ENCODE data around the gene CA10.

The CA10 gene

DNA sequence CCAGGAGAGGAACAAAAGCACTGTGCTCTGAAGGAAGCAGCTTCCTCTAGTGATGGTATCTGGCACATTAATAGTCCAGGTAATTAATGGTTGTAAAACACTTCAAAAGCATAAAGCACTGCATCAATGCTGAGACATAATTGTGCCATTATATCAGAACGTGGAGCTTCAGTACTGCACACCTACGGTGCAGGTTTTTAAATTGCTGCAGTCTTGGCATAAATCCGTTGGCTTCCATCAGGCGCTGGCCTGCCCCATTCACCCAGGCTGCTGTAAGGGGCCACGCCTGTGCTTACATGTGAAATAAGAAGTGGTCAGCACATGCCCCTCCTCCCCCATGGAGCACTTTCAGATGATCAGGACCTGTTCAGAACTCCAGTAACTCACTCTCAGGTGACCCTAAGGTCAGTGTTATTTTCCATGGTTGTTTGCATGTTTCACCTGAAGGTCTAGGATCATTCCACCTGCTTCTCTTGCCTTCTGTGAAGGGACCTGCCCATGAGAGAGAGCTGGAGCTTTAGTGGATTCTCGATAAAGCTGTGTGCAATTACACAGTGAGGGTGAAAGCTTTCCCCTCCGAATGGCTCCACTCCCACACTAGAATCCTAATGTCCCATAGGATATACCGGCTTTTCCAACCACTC is 345.3 kb downstream of the CA10 start:
- DNase-seq: no peak

DNA sequence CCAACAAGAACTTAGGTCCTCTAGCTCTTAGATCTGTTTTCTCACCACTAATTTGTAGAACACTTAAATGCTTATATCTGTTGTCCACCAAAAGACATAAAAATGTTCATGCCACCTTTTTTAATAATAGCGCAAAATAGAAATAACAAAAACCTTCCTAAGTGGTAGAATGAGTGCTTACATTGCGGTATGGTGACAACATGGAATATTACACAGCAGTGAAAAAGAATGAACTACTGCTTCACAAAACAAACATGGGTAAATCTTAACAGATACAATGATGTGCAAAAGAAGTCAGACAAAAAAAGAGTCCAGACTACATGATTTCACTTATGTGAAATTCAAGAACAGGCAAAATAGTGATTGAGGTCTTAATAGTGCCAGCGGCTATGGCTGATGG is 351.1 kb downstream of the CA10 start:
- DNase-seq: no peak

DNA sequence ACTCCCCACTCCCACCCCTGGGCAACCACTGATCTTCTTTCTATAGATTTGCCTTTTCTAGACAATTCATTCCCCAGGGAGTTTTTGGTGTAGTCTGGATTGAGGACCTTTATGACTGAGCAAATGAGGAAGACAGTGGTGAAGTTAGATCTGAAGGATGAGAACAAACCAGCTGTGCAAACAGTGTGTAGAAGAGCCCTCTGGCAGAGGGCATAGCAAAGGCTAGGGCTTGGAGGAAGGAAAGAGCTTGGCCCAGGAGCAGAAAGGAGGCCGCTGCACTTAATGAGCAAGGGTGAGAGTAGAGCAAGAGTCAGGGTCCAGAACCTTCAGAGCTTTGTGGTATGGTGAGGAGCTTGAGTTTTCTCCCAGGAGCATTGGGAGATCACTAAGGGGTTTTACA is 352.7 kb downstream of the CA10 start:
- no peak for DNase-seq

DNA sequence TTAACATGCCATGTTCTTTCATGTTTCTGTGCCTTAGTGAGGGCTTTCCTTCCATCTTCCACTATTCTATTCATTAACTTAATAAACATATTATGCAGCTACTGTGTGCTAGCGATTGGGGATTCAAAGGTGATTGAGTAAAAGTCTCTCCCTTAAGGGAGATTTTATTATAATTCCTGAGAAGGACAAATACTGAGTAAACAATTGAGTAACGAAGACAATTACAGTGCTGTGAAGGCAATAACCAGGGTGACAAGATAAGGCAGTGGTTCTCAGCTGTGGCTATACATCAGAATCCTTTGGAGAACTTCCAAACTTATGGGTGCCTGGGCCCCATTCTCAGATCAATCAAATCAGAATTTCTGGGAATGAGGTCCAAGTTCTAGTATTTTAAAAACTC is 353.3 kb downstream of the CA10 start:
- DNase-seq: no peak

DNA sequence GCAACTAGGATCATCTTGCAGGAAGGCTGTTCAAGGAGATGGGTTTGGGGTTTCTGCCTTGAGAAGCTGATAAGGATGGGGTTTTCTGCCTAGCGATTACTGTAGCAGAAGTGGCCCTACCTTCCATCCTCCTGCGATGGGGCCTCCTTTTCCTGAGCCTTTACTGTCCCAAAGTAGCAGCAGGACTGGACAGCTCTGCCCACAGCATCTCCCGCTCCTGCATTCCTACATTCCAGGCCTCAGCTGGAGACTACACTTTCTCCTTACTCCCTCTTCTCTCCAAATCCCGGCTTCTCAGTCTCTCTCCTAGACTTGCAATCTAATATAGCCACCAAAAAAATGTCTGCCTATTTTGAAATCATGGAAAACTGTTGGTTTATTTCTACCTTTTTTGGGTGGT is 355.4 kb downstream of the CA10 start:
- DNase-seq: no peak

DNA sequence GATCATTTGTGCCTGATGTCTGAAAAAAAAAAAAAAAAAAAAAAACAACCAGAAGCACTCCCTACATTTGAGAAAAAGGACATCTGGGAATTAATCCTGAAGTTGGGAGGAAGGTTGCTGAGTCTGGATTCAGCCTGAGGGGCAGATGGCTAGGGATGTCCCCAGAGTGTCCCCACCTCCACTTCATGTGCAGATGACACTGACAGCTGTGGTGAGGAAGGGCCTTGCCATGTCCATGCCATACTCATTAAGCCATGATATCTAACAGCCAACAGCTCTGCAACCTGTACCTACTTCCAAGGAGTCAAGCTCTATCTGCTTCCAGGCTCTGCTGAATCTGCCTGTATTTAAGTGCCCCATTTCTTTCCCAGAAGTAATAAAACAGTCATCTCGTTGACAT is 356.0 kb downstream of the CA10 start:
- DNase-seq: no peak

DNA sequence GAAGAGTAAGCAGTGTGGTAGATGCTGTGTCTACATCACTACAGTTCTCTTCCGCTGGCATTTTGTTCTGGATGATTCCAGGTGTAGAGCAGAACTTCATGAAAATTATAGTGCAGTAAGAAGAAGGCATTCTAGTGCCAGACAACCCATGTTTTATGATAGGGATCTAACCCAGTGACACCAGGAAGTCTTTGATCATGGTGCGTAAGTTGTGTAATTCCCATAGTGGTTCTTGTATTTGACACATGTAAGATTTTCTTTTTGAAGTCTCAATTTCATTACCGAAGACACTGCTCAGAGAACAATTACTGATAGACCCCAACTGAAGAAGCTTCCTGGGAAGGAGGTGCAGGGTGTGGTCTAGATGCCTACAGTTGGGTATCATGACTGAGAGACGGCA is 356.9 kb downstream of the CA10 start:
- no peak for DNase-seq

DNA sequence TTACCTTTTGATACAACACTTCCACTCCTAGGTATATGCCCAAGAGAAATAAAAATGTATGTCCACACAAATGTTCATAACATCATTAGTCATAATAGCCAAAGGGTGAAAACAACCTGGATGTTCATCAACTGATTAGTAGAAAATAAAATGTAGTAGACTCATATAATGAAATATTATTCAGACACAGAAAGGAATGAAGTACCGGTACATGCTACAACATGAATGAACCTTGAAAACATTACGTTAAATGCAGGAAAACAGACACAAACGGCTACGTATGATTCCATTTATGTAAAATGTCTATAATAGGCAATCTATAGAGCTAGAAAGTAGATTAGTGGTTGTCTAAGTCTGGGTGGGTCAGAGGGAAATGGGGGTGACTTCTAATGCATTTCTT is 358.5 kb downstream of the CA10 start:
- no peak for DNase-seq

DNA sequence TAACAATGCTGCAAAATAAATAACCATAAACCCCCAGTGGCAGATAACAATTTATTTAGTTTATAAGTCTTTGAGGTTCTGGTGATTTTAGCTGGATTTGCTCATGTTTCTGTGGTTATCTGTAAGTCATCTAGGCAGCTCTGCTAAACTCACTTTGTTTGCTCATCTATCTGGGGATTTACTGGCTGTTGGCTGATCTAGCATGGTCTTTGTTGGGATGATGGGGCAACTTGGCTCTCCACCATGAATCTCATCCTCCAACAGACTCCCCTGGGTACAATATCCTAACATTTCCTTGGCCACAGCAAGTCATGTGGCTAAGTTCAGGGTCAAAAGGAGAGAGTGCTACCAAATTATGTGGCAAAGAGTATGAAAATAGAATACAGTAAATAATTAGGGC is 359.3 kb downstream of the CA10 start:
- DNase-seq: no peak

DNA sequence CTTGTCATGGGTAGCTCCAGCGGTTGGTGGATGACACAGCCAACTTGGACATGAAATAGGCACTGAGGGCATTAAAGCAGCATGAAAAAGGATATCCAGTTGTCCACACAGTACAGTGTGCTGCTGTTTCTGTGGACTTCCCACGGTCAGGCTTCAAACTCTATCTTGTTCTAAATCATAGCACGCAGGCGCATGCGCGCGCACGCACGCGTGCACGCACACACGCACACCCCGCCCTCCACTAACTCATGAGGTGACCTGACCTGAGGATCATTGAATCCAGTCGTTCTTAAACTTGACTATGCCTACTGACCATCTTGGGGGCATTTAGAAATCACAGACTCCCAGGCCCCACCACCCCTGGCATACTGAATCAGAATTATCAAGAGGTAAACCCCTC is 361.4 kb downstream of the CA10 start:
- no peak for DNase-seq

DNA sequence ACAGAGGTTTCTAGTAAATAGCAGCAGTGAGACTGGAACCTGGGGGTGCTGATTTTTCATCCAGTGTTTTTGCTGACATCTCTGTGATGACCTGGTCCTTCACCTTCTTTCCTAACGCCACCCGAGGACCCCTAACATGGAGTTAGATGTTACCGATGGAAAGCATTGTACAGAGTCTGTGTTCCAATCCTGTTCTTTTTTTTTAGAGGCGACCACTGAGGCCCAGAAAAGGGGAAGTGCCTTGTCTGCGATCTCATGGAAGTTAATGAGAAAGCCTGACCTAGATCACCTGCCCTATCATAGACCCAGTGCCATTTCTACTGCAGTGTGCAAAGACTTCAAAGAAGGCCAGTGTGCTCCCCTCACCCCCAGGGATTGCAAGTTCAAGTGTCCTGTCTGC is 362.5 kb downstream of the CA10 start:
- DNase-seq: no peak

DNA sequence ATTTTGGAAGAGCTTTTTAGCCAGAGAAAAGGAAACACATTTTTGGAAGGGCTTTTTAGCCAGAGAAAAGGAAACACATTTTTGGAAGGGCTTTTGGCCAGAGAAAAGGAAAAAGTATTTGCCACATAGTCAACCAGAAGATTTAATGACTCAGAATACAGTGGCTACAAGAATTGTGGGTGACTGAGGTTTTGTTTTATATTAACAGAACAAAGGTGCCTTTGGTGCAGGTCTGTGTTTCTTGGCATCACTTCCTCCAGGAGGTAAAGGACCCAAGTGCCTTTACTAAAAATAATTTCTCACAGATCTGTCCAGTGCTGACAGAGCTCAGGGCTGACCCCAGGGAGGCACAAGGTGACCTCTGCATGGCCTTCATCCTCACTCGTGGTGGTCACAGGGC is 363.1 kb downstream of the CA10 start:
- DNase-seq: no peak

DNA sequence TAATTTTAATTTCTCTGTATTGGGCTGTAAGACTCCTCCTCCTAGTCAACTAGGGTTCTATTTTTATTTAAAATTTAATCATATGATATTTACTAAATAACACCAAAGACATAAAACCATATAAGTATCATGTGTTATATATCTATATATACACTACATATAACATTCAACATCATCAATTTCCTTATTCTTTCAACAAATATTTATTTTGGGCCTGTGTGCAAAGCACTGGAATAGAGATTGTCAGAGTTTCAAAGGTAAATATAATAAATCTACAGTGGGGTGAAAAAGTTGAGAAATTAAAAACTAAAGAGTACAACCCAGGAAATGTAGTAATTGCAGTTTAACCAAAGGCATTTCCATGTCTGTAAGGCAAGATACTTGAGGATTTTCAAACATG is 364.0 kb downstream of the CA10 start:
- no peak for DNase-seq

DNA sequence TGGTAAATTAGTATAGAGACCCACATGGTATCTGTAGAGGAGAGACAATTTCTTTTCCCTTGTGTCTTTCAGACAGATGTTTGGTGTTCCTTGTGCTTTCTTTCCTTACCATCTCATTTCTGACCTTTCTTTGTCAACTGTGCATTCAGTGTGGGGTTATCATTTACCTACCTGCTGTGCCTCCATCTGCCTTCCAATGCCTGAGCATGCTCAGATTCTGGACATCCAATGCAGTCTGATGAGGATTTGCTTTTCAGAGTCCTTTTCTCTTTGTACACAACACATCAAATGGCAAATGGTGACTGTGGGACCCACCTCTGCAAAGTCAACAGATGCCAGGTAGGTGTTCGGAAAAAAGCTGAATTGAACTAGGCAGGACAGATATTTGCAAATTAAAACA is 364.8 kb downstream of the CA10 start:
- DNase-seq: no peak

DNA sequence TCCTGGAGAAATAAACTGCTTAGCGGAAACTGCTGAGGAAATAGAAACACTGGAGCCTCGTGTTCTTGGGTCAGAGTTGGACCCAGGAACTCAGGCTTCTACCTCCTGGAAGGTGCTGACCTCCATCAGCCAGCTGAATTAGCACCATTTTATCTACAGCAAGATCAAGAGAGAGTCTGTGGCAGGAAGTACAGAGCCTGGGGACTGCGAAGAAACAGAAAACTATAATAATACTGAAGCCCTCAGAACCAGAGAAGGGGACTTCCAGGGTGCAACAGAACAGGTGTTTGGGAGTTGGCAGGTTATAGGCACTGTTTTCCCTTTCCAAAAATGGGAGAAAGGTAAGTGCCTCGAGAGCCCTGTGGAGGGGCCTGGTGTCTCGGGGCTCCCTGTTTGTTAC is 379.7 kb downstream of the CA10 start:
- no peak for DNase-seq

DNA sequence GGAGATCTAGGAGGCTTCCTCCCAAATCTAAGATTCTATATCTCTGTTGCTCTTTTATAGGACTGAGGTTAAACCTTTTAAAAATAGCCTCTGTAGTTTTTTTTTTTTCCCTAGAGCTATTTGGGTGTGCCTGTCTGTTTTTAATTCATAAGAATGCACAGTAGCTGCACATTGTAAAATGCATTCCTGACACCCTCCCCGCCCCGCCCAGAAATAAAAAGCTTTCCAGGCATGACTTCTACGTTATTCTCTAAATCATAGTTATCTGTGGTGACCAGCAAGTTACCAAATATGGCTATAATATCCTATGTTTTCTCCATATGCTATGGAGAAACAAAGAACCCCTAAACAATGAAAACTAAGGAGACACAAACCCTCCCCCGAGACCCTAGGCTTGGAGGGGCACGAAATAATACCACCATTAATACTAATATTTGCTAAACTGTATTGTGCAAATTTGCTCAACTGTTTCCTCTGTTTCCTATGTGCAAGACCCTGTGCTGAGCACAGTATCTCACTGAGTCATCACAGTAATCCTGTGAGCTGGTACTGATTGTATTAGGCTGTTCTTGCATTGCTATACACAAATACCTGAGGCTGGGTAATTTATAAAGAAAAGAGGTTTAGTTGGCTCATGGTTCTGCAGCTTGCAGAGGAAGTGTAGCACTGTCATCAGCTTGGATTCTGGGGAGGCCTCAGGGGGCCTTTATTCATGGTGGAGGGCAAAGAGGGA is 388.3 kb downstream of the CA10 start:
- DNase-seq: no peak

DNA sequence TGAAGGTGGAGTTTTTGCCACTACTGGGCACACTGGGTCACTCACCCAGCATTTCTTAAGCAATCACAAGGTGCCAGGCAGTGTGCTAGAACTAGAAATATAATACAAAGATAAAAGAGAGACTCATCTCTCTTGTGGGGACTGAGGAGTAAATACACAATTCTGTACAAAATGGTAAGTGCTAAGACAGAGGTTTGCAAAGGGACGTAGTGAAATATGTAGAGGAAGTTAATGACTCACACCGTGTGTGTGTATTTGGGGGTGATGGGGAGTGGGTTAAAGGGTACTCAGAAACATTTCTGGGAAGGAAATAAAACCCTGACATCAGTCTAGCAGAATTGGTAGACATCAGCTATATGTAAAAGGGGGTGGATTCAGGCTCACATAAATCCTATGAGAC is 389.3 kb downstream of the CA10 start:
- DNase-seq: no peak

DNA sequence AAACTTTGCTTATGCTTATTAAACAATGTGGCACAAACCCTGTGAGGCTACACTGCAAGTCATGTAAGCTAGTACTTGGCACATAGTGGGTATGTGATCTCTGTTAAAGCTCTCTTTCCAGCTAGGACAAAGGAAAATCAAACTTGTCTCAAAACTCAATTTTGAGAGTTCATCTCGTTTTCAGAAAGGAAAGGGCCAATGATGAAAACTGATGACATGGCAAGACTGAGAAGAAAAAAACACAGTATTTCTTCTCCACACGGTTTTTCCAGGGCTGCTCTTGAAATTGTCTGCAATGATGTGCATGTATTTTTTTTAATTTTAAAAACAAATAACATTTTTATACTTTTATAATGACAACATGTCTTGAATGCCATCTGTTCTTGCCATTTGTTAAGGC is 389.8 kb downstream of the CA10 start:
- no peak for DNase-seq

DNA sequence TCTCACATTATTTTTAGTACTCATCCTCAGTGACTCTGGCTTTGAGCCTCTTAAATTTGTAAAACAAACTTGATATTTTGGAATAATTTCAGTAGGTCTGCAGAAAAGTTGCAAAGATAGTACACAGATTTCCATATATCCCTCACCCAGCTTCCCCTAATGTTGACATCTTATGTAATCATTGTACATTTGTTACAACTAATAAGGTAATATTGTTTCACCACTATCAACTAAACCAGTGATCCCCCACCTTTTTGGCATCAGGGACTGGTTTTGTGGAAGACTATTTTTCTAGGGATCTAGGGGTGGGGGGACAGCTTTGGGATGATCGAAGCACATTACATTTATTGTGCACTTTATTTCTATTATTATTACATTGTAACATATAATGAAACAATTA is 391.2 kb downstream of the CA10 start:
- no peak for DNase-seq

DNA sequence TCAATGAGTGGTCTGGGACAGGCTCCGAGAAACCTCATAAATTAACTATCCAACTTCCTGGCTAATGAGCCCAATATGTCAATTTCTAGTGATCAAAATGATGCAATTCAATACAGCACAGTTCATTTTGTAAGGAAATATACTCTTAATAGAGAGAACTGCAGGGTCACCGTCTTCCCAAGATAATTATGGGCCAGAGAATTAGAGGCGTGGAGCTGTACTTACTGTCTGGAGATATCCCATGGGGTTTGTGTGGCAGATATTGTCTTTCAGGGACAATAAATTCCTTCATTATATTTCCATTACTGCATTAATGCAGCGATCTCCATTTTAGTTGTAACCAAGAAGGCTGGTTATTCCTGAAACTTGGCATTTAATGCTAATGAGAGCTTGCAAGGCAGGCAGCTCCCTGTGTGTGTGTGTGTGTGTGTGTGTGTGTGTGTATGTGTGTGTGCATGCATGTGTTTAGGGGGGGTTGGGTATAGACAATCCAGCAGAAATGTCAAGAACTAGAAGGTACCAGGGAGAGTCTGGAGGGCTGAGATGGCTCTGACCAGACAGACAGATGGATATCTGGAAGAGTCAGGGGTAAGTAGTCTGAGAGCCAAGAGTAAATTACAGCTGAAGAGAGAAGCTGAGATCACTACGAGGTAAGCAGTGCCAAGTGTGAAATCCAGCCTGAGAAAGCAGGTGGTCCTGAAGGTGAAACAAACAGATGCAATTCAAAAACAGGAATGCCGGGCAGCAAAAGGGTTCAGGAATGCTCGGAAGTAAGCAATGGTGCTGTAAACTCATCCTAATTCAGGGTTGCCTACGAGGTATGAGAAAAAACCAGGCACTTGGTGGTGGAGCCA is 393.0 kb downstream of the CA10 start:
- no peak for DNase-seq

DNA sequence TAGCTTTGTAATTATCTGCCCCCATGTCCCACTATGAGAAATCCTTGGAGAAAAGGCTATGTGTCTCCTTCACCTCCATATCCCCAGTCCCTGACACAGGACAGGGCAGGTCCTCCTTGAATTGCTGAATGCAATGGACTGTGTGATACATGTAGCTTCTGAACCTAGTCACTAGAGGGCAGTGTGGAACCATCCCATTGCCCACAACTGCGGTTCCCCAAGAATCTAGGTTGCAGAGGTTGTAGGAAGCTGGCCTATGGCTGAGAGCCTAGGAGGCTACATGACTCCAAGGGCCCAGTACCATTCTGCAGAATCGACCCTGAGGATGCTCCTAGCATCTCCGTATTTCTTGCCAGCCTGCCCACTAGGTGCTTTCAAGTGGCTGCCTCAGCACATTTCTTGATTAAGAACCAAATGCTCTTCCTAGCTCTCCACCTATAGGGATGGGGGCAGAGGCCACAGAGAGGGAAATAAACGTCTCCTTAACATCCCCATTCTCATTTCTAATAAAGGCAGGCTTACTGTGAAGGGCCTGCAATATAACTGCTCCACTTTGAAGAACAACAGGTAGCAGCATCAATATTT is 394.0 kb downstream of the CA10 start:
- peak; percentile 7 for DNase-seq

DNA sequence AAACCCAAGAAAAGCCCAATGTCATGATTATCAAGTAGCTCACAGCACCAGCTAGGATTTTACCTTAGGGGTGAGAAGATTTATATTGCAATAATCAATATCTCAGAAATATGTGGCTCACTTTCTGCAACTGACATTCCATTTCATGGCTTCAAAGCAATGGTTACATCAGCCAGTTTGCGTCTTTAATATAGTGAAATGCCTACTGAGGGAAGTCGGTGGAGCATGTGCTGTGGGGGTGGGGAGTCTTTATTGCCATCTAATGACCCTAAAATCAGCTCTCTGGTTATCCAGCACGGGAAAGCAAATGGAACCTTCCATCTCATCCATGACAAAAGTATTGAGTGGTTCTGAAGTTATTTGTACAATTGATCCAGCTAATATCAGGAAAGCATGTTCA is 395.5 kb downstream of the CA10 start:
- DNase-seq: no peak

DNA sequence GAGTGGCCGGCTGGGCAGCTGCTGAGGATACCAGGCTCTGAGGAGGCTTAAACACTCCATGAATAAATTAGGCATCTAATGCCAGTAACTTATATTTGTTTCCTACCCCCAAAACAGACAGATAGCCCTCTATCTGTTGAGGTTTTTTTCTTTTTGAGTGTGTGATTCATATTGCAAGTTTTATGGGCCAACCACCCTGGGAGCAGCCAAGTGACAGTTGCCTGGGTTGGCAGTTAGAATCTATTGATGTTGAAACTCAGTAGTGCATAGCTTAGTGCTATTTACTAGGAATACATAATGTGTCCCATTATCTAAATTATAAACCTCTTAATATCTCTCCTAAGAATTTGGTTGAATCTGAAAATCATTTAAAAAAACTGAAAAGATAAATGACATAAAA is 397.4 kb downstream of the CA10 start:
- DNase-seq: no peak

DNA sequence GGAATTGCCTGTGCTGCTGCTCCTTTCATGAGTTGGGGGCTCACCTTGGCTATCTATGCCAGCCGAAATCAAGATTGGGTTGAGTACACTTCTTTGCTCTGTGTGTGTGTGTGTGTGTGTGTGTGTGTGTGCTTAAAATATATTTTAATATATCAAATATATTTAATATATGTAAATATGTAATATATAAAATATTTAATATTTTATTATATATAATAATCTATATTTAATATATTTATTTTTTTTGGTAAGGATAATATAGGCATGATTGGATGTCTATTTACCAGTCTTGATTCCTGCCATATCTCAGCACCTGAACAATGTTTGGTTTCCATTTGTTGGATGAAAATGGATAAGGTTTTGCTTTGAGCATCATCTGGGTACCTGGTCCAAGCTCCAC is 399.3 kb downstream of the CA10 start:
- no peak for DNase-seq
